Measurements from ENCODE around the gene CHAT. TPM values are rescaled to one million over a fixed set of nuclear protein-coding genes. Genes with fewer than 3 reads are reported as not detected.

Gene CHAT
- total and polyA plus RNA-seq, 2 of the 13 experiments (the other 11 are each of a cell fraction or from before 2014, with no cell fraction given) = not detected

GRCh38 chr10:49606981-49607535, 6.8 kb upstream of the CHAT start (continued):
- TF ChIP-seq RARA (CRISPR knock-in tag; IDR thresholded peaks at IDR 0.05) (peak; percentile 59), DR1 (CRISPR knock-in tag; IDR thresholded peaks at IDR 0.05) (no peak), ZNF589 (CRISPR knock-in tag; conservative IDR thresholded peaks at IDR 0.05) (peak; percentile 80; the same call in 1 of the 2 replicates), SCMH1 (CRISPR knock-in tag; IDR thresholded peaks at IDR 0.05; ENCODE audit: borderline replicate concordance) (no peak), ZNF563 (CRISPR knock-in tag; IDR thresholded peaks at IDR 0.05) (peak; percentile 71; the same call in 1 of the 2 replicates), ZMYM4 (CRISPR knock-in tag; IDR thresholded peaks at IDR 0.05) (peak; percentile 56; the same call in 1 of the 2 replicates), GATAD2A (CRISPR knock-in tag; IDR thresholded peaks at IDR 0.05) (no peak), RXRB (CRISPR knock-in tag; IDR thresholded peaks at IDR 0.05; ENCODE audit: borderline replicate concordance) (peak; percentile 54; the same call in 1 of the 2 replicates), LRRFIP1 (CRISPR knock-in tag; conservative IDR thresholded peaks at IDR 0.05) (peak; percentile 81; the same call in 1 of the 2 replicates), TEAD2 (CRISPR knock-in tag; IDR thresholded peaks at IDR 0.05) (peak; percentile 73; the same call in 1 of the 2 replicates), ZNF772 (CRISPR knock-in tag; IDR thresholded peaks at IDR 0.05) (0 out of 2 replicates have a peak, but pooled peaks have one; percentile 58), ZNF546 (CRISPR knock-in tag; conservative IDR thresholded peaks at IDR 0.05) (0 out of 2 replicates have a peak, but pooled peaks have one; percentile 66), ZSCAN31 (CRISPR knock-in tag; IDR thresholded peaks at IDR 0.05; ENCODE audit: low read depth) (peak; percentile 70; the same call in 1 of the 2 replicates), AGO2 (optimal IDR thresholded peaks at IDR 0.05; ENCODE audit: low read depth, low read length) (no peak), MEIS2 (CRISPR knock-in tag; IDR thresholded peaks at IDR 0.05) (peak; percentile 84; the same call in 1 of the 2 replicates), HOMEZ (CRISPR knock-in tag; IDR thresholded peaks at IDR 0.05; ENCODE audit: low read depth) (0 out of 2 replicates have a peak, but pooled peaks have one; percentile 36), E2F5 (CRISPR knock-in tag; conservative IDR thresholded peaks at IDR 0.05) (peak; percentile 43; the same call in 1 of the 2 replicates), ZNF441 (CRISPR knock-in tag; IDR thresholded peaks at IDR 0.05; ENCODE audit: borderline replicate concordance) (peak; percentile 62; the same call in 1 of the 2 replicates), ZNF672 (CRISPR knock-in tag; IDR thresholded peaks at IDR 0.05) (no peak), MTF2 (CRISPR knock-in tag; IDR thresholded peaks at IDR 0.05; ENCODE audit: borderline replicate concordance) (0 out of 2 replicates have a peak, but pooled peaks have one; percentile 54), BATF2 (CRISPR knock-in tag; IDR thresholded peaks at IDR 0.05) (no peak; the same call in 1 of the 2 replicates), MLLT10 (CRISPR knock-in tag; IDR thresholded peaks at IDR 0.05) (no peak), GPN1 (CRISPR knock-in tag; IDR thresholded peaks at IDR 0.05; ENCODE audit: borderline replicate concordance) (0 out of 2 replicates have a peak, but pooled peaks have one; percentile 62), REL (CRISPR knock-in tag; conservative IDR thresholded peaks at IDR 0.05) (peak; percentile 39; the same call in 1 of the 2 replicates), DRAP1 (CRISPR knock-in tag; IDR thresholded peaks at IDR 0.05) (0 out of 2 replicates have a peak, but pooled peaks have one; percentile 30)

Measured in HepG2 (cell line).